Activated naive CD4-positive, alpha-beta T cell treated with anti-CD3 and anti-CD28 coated beads, Interleukin-2, amount 50 U/mL, for 72 hours (primary cell): Measurements from ENCODE around the gene FAM81A. TPM values are rescaled to one million over a fixed set of nuclear protein-coding genes. Genes with fewer than 3 reads are reported as not detected.

ENCODE experiments used
- ATAC-seq, 2 donors: fragments of 150-1000 bp; cut with Tn5 transposase; 2 replicates each; pipeline ENCODE4 v1.10.0; 2021; ENCODE audit warnings: mild to moderate bottlenecking in 2 of 2, moderate library complexity in 2 of 2
- DNase-seq, 2 donors: peaks; one replicate each; pipeline ENCODE4 v3.0.0; 2021 to 2022; ENCODE audit warnings: low spot score in 2 of 2
- H3K27ac Mint-ChIP-seq, 2 donors: one replicate each; pipeline ENCODE4 v1.8.0; 2022; ENCODE audit warnings: mild to moderate bottlenecking in 2 of 2, mixed read lengths in 2 of 2
- H3K36me3 Mint-ChIP-seq, 2 donors: one replicate each; pipeline ENCODE4 v1.8.0; 2022; ENCODE audit warnings: mixed read lengths in 2 of 2
- H3K9me3 Mint-ChIP-seq, 2 donors: one replicate each; pipeline ENCODE4 v1.8.0; 2022; ENCODE audit warnings: mixed read lengths in 2 of 2
- total RNA-seq, 2 donors: library from RNA; stranded (reverse); gene quantifications; one replicate each; pipeline ENCODE4 v1.2.3, GENCODE V29; 2022

The FAM81A gene
- total RNA-seq, 2 donors from 2014 or later, result 0.09 to 0.41 TPM

- Mint-ChIP-seq H3K9me3 (no peaks in the 10 kb centered on the region), H3K27ac (peak overlapping the region; percentile 51 to 65), H3K36me3 (no peaks in the 10 kb centered on the region)
- ATAC-seq (peak; percentile 56 to 65), DNase-seq (no peak)
Measured at GRCh38 chr15:59543721-59544547, 105.9 kb downstream of the FAM81A start.

DNA sequence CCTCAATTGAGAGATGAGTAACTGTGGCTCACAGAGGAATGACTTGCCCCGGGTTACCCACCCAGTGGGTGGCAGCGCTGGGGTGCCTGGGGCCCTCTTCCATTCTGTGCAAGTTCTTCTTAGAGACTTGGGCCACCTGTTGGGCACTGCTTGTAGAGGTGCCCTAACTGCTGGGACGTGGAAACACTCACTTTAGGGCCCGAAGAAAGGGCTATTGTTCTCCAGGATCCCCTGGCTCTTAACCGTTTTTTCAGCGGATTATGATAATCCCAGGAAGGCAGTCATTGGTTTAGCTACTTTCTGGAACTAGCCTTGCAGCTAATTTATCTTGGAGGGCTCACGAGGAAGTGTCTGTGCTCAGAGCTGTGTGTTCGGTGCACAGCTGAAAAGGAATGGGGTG is 107.6 kb downstream of the FAM81A start:
- no peak for DNase-seq
- Mint-ChIP-seq H3K9me3 (no peaks in the 10 kb centered on the region), H3K36me3 (no peaks in the 10 kb centered on the region), H3K27ac (no peak overlapping the region)
- ATAC-seq, result no peak

GRCh38 chr15:59548501-59549226 is 110.7 kb downstream of the FAM81A start:
- DNase-seq, result no peak
- no peak overlapping the region for H3K27ac Mint-ChIP-seq
- H3K36me3 Mint-ChIP-seq, result no peaks in the 10 kb centered on the region
- H3K9me3 Mint-ChIP-seq, result no peaks in the 10 kb centered on the region
- ATAC-seq, result no peak

DNA sequence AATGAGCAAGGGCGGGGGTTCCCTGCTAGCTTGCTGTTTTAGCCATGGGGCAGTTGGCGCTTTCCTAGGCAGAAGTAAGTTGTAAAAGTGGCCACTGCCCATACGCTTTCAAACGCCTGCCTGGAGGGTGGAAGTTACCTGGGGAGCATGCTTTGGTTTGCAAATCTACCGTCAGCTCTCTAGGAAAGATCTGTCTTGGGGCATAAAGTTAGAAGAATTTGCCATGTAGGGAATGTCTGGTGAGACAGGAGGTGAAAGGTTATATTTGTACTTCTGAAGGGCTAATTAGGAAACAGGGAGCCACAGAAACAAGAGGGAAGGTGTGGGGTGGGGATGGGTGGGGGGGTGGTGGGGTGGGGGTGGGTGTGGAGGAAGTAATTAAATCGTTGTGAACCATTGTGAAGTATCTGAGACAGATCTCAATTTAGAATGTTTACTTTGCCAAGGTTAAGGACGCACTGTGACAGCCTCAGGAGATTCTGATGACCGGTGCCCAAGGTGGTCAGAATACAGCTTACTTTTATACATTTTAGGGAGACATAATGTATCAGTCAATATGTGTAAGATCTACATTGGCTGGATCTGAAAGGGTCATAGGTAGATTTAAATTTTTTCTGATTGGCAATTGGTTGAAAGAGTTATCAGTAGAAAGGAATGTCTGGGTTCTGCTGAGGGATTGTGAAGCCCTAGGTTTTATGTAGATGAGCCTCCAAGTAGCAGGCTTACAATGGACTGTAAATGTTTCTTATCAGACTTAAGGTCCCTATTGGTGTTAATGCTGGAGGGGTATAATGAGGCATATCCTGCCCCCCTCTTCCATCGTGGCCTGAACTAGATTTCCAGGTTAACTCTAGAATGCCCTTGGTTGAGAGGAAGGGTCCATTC is 111.6 kb downstream of the FAM81A start:
- H3K36me3 Mint-ChIP-seq, result no peaks in the 10 kb centered on the region
- no peaks in the 10 kb centered on the region for H3K9me3 Mint-ChIP-seq
- ATAC-seq (no peak), DNase-seq (no peak)
- H3K27ac Mint-ChIP-seq, result no peak overlapping the region

GRCh38 chr15:59550530-59550929 is 112.5 kb downstream of the FAM81A start:
- DNase-seq, result no peak
- Mint-ChIP-seq H3K27ac (no peak overlapping the region), H3K9me3 (no peaks in the 10 kb centered on the region), H3K36me3 (no peaks in the 10 kb centered on the region)
- ATAC-seq, result no peak

- no peak overlapping the region for H3K27ac Mint-ChIP-seq
- no peaks in the 10 kb centered on the region for H3K9me3 Mint-ChIP-seq
- DNase-seq, result no peak
- no peaks in the 10 kb centered on the region for H3K36me3 Mint-ChIP-seq
- no peak for ATAC-seq
Measured at GRCh38 chr15:59550956-59551355, 113.0 kb downstream of the FAM81A start.

GRCh38 chr15:59553879-59554735 is 116.1 kb downstream of the FAM81A start:
- Mint-ChIP-seq H3K27ac (no peak overlapping the region), H3K36me3 (no peaks in the 10 kb centered on the region), H3K9me3 (no peaks in the 10 kb centered on the region)
- no peak for DNase-seq
- no peak for ATAC-seq

DNA sequence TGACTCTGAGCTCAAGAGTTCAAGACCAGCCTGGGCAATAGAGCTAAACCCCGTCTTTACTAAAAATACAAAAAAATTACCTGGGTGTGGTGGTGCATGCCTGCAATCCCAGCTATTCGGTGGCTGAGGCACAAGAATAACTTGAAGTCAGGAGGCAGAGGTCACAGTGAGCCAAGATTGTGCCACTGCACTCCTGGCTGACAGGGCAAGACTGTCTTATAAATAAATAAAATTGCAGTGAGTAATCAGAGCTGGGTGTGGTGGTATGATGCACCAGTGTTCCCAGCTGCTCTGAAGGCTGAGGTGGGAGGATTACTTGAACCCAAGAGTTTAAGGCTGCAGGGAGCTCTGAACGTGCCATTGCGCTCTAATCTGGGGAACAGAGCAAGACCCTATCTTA is 117.7 kb downstream of the FAM81A start:
- no peak for DNase-seq
- no peak for ATAC-seq
- Mint-ChIP-seq H3K36me3 (no peaks in the 10 kb centered on the region), H3K9me3 (no peaks in the 10 kb centered on the region), H3K27ac (no peak overlapping the region)

GRCh38 chr15:59556380-59556779 is 118.4 kb downstream of the FAM81A start:
- H3K27ac Mint-ChIP-seq, result no peak overlapping the region
- DNase-seq (no peak), ATAC-seq (no peak)
- no peaks in the 10 kb centered on the region for H3K36me3 Mint-ChIP-seq
- no peaks in the 10 kb centered on the region for H3K9me3 Mint-ChIP-seq

DNA sequence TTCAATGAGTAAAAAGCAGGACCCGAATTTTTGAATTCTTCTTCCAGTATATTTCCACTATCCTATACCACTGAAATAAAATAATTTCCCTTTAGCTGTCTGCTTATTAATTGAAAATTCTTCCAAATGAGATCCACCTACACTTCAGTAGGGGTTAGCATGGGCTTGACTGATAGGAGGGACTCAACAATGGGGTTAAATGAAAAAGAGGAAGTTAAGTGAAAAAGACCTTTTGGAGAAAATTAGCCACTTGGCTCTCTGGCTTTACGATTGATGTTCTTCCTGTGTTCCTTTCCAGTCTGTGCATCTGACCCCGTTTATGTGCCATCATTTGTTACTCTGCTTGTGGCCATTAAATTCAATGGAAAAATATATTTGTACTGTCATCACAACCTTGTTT is 119.6 kb downstream of the FAM81A start:
- ATAC-seq, result no peak
- no peaks in the 10 kb centered on the region for H3K36me3 Mint-ChIP-seq
- no peak overlapping the region for H3K27ac Mint-ChIP-seq
- DNase-seq, result no peak
- H3K9me3 Mint-ChIP-seq, result no peaks in the 10 kb centered on the region

- Mint-ChIP-seq H3K27ac (no peak overlapping the region), H3K36me3 (no peaks in the 10 kb centered on the region), H3K9me3 (no peaks in the 10 kb centered on the region)
- ATAC-seq (no peak), DNase-seq (no peak)
Measured at GRCh38 chr15:59558851-59559250, 120.9 kb downstream of the FAM81A start.

- DNase-seq (no peak), ATAC-seq (no peak)
- H3K36me3 Mint-ChIP-seq, result no peaks in the 10 kb centered on the region
- no peak overlapping the region for H3K27ac Mint-ChIP-seq
- peaks cover 0 to 3% of the 10 kb centered on the region in 2 donors for H3K9me3 Mint-ChIP-seq
Measured at GRCh38 chr15:59561547-59561946, 123.6 kb downstream of the FAM81A start.

- H3K36me3 Mint-ChIP-seq, result no peaks in the 10 kb centered on the region
Measured at GRCh38 chr15:59562448-59563186, 124.6 kb downstream of the FAM81A start.

GRCh38 chr15:59565299-59565698 is 127.3 kb downstream of the FAM81A start:
- ATAC-seq, result no peak
- Mint-ChIP-seq H3K27ac (no peak overlapping the region), H3K36me3 (no peaks in the 10 kb centered on the region), H3K9me3 (peaks cover 0 to 3% of the 10 kb centered on the region in 2 donors)
- DNase-seq, result no peak

More at GRCh38 chr15:59562448-59563186, 124.6 kb downstream of the FAM81A start:
- Mint-ChIP-seq H3K27ac (no peak overlapping the region), H3K9me3 (peaks cover 0 to 3% of the 10 kb centered on the region in 2 donors)
- DNase-seq (no peak), ATAC-seq (no peak)

DNA sequence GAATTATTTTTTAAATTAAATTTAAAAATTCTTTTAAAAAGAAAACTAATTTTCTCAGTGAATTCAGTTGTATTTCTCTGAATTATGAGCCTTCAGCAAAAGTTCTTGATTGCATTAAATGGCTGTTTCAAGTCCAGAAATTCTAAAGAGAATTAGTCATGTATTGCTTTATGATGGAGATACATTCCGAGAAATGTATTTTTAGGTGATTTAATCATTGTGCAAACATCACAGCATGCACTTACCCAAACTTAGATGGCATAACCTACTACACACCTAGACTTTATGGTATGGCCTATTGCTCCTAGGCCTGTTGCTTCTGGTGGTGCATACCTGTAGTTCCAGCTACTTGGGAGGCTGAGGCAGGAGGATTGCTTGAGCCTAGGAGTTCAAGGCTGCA is 129.3 kb downstream of the FAM81A start:
- DNase-seq (no peak), ATAC-seq (no peak)
- Mint-ChIP-seq H3K36me3 (no peaks in the 10 kb centered on the region), H3K9me3 (peaks cover 0 to 3% of the 10 kb centered on the region in 2 donors), H3K27ac (no peak overlapping the region)
